Measurements from ENCODE around the gene CENPB.

CENPB gene

DNA sequence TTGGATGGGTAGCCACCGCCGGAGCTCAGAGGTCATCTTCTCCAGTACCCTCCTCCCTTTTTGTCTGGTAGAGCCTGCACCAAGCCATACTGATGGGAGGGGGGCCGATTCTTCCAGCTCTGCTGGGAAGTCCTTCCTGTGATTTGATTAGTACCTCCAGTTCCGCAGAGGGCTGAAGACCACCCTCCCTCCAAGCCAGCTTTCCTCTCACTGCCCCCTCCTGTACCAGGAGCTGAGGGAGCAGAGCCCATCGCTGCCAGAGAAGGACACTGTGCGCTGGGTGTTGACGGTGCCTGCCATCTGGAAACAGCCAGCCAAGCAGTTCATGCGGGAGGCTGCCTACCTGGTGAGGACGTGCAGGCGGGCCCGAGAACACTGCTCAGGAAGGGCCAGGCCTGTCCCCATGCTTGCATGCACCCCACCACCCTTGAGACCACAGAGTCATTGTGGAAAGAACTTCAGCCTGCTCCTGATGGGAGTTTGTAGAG, 40.8 kb downstream of the CENPB start:
- no peak for DNase-seq

- no peak for DNase-seq
Observed at GRCh38 chr20:3744806-3745685, 41.5 kb downstream of the CENPB start.

DNA sequence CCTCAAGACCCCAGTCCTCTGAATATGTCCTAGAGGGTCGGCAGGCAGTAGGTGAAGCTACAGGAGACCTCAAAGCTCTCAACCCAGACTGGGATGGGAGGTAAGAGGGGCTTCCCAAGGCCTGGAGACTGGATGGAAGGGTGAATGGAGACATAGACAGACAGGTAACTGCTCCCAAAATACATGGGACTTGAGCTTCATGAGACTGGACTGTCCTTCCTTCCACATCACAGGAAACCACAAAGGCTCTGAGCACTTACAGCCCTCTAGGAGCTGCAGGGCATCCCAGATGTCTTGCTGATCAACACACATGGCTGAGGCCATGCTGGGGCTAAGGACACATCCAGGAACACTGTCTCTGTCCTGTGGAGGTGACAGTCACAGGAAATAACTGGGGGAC, 42.5 kb downstream of the CENPB start:
- DNase-seq = no peak

DNA sequence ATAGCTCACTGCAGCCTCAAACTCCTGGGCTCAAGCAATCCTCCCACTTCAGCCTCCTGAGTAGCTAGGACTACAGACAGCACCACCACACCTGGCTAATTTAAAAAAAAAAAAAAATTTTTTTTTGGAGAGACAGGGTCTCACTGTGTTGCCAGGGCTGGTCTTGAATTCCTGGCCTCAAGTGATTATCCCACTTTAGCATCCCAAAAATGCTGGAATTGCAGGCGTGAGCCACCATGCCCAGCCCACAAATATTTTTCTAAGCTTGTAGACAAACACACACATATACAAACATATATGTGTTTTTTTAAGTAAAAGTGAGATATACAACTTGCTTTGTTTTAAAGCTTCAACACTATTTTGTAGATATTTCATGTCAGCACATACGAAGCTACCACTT, 43.3 kb downstream of the CENPB start:
- no peak for DNase-seq

GRCh38 chr20:3741836-3742458, 44.6 kb downstream of the CENPB start:
- DNase-seq = no peak

DNA sequence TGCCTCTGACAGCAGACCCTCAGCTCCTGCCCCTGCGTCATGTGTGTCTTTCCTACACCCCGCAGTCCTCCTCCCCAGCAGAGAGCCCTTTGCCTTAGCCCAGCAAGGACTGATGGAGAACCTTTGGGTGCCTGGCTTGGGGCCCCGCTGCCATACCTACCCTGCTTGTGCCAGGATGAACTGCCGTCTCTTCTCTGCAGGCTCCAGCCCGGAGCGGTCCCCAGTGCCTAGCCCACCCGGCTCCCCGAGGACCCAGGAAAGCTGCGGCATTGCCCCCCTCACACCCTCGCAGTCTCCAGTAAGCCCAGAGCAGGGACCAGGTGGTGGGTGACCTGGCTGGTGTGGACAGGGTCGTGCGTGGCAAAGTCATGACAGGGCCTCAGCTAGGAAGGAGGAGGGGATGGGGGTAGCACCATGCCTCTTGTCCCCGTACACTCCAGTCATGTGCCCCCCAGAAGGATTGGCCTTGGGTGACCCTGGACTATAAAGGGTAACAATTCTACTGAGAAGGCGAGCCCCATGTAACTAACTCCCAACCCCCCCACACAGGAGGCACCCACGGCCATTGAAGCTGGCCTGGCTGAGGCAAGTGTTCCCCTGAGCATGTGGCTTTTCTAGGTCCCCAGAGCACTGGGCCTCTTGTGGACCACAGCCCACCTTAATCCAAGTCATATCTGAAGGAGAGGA, 45.8 kb downstream of the CENPB start:
- DNase-seq = no peak

- DNase-seq = no peak
Observed at GRCh38 chr20:3739926-3740451, 46.6 kb downstream of the CENPB start.

DNA sequence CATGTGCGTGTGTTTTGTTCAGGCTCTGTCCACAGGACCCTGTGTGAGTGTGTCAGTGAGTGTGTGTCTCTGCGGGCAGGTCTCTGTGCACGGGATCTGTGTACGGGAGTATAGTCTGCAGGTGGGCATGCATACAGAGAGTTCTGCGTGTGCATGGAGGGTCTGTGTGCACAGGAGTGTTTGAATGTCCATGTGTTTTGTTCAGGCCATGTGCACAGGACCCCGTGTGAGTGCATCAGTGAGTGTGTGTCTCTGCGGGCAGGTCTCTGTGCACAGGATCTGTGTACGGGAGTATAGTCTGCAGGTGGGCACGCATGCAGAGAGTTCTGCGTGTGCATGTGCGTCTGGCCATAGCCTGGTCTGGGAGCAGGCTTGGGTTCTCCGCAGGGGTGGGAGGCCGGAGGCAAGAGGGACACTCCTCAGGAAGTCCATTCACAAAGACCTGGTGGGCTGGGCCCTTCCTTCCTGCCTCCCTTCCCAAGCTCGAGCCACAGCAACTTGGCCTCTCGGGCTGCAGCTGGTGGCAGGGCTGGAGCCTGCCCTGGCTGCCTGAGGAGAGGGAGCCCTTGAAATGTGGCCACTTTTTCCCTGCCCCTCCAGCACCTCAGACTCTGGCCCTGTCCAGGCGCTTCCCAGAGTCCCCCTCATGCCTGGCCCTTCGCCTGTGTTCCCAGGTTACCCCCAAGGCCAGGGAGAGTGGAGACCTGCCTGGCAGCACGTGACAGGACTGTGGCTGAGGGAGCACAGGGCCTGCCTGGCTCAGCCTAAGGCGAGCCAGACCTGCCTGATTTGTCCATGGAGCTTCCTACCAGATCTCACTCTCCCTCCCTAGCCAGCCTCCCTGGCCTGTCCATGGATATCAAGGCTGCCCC, 47.2 kb downstream of the CENPB start:
- DNase-seq = no peak

GRCh38 chr20:3738111-3739053, 48.2 kb downstream of the CENPB start:
- DNase-seq = no peak

- no peak for DNase-seq
Observed at GRCh38 chr20:3735768-3736167, 50.8 kb downstream of the CENPB start.

DNA sequence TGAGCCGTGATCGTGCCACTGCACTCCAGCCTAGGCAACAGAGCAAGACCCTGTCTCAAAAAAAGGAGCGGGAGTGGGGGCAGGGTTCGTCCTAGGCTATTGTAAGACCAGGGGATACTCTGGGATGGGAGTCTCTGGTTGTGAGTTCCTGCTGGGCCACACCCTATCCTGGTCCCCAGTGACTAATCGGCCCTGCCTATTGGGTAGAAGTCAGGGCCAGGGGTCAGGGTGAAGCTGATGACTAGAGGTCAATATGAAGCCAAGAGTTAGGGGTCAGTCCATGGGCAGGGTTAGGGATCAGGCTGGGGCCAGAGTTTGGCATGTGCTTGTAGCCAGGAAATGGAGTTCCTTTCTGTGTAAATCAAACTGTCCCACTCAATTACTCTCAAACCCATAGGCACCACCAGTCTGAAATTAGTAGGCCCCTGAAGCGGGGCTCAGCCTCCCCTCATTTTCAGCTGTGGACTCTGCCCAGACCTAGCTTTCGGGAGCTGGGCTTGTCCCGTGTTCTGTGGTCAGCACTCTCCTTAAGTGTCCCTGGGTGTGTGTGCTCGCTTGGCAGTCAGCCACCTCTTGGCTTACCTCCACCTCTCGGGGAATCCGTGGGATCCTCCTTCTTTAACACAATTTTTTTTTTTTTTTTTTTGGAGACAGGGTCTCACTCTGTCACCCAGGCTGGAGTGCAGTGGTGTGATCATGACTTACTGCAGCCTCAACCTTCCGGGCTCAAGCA, 52.3 kb downstream of the CENPB start:
- no peak for DNase-seq

All from AML-193 (cell line).